ES-I3 (cell line): ENCODE measurements around the gene SMC2.
A peak's percentile ranks its signal among the peaks of the same experiment; 100 is the strongest.

Source experiments
- H3K36me3 ChIP-seq: 2 replicates; pipeline ENCODE4 v1.6.1; 2013; ENCODE audit warnings: mild to moderate bottlenecking, low read length, control low read depth, moderate library complexity; ENCODE audit not compliant: insufficient read depth
- H3K4me1 ChIP-seq: 2 replicates; pipeline ENCODE4 v1.6.1; 2013; ENCODE audit warnings: mild to moderate bottlenecking, control low read depth, low read length; ENCODE audit not compliant: insufficient read depth
- H3K9ac ChIP-seq: 2 replicates; pipeline ENCODE4 v1.6.1; 2013; ENCODE audit warnings: low read depth, mild to moderate bottlenecking, low read length, moderate library complexity
- H3K9me3 ChIP-seq: 2 replicates; pipeline ENCODE4 v1.6.1; 2013; ENCODE audit warnings: mild to moderate bottlenecking, low read length, moderate library complexity; ENCODE audit not compliant: control insufficient read depth, insufficient read depth

SMC2 gene

GRCh38 chr9:104090578-104090977, 3.5 kb upstream of the SMC2 start:
- no peaks in the 10 kb centered on the region for H3K36me3 ChIP-seq
- H3K9me3 ChIP-seq: no peaks in the 10 kb centered on the region
- no peak overlapping the region for H3K9ac ChIP-seq
- H3K4me1 ChIP-seq: peaks cover 5% of the 10 kb centered on the region; the same call in 1 of the 2 replicates

DNA sequence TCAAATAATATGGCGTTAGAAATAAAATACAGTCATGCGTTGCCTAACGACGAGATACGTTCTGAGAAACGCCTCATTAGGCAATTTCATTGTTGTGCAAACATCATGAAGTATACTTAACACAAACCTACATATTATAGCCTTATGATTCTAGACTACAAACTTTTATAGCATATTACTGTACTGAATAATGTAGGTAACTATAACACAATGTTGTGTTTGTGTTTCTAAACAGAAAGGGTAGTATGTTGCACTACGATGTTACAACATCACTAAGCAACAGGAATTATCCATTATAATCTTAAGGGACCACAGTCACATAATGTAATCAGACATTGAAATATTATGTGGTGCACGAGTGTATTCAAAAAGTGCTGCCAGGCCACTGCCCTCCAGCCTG, 3.0 kb upstream of the SMC2 start:
- H3K4me1 ChIP-seq: peaks cover 5% of the 10 kb centered on the region; the same call in 1 of the 2 replicates
- H3K9ac ChIP-seq: no peak overlapping the region
- H3K9me3 ChIP-seq: no peaks in the 10 kb centered on the region

GRCh38 chr9:104091708-104092107, 2.4 kb upstream of the SMC2 start:
- H3K9ac ChIP-seq: no peak overlapping the region
- peaks cover 5% of the 10 kb centered on the region; the same call in 1 of the 2 replicates for H3K4me1 ChIP-seq
- no peaks in the 10 kb centered on the region for H3K9me3 ChIP-seq
- H3K36me3 ChIP-seq: no peaks in the 10 kb centered on the region

More for the DNA sequence above, 3.0 kb upstream of the SMC2 start:
- H3K36me3 ChIP-seq: no peaks in the 10 kb centered on the region

DNA sequence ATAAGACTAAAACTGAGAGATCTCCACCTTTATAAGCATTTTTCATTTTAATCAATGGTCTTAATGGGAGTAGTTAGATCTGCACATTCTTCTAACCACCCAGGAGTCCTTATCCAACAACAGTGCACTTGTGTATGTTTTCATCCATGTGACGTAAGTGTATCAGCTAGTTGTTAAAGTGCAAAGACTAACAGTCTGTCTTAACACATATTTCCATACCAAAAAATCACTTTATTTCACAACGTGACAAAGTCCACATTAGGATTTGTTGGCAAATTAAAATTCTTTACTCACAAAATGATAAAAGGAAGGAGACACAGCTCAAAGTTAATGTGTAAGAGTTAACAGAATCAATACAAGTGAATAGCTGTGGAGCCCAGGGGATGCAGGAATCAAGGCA, 1.9 kb upstream of the SMC2 start:
- H3K9me3 ChIP-seq: no peaks in the 10 kb centered on the region
- H3K9ac ChIP-seq: no peak overlapping the region
- no peaks in the 10 kb centered on the region for H3K36me3 ChIP-seq
- H3K4me1 ChIP-seq: peaks cover 5% of the 10 kb centered on the region; the same call in 1 of the 2 replicates

DNA sequence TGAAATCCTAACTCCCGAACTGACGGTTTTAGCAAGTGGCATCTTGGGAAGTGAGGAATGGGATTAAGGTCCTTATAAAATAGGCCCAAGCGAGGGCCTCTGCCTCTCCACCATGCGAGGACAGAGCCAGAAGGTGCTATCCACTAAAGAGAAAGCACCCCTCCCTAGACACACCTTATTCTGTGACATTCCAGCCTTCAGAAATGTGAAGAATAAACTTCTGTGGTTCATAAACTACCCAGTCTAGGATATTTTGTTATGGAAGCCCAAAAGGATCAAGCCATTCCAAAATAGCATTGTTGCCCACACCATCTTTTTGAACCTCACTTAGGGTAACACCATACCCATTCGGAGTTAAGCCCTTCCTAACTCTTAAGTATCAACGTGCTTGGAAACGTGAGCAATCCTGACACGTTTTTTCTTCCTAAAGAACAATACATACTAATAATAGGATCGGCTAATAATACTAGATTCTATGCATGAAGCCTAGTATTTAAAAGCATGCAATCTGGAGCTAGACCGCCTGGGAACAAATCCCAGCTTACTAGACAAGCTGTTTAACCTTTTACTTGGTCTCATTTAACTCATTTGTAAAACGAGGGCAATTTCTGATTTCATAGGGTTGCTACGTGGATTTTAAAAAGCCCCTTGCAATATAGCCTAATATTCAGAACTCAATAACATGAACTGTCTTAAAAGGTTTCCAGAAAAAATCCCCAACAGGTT, 1.1 kb upstream of the SMC2 start:
- no peaks in the 10 kb centered on the region for H3K36me3 ChIP-seq
- H3K9ac ChIP-seq: peak overlapping the region; percentile 94
- H3K4me1 ChIP-seq: peaks cover 5% of the 10 kb centered on the region; the same call in 1 of the 2 replicates
- no peaks in the 10 kb centered on the region for H3K9me3 ChIP-seq

DNA sequence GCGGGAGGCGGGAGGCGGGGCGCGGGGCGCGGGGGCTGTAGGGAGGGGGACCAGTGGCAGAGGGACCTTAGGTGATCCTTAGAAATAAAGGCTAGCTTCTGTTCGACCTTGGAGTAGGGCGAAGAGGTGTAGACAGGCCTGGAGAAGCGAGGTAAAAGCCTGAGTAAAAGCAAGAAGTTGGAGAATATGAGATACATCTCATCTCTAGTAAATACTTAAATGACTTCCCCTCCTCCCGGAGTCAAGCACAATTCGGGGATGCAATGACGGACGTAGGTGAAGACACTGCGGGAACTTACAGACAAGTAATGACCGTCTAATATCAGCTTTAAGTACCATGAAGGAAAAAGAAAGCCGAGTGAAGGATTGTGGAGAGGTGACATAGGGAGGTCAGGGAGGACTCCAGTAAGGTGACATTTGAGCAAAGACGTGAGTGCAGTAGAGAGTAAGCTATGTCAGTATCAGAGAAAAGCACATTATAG, 466 bp downstream of the SMC2 start:
- H3K9ac ChIP-seq: peak overlapping the region; percentile 94
- H3K9me3 ChIP-seq: no peaks in the 10 kb centered on the region
- no peaks in the 10 kb centered on the region for H3K36me3 ChIP-seq
- H3K4me1 ChIP-seq: peaks cover 5% of the 10 kb centered on the region; the same call in 1 of the 2 replicates

DNA sequence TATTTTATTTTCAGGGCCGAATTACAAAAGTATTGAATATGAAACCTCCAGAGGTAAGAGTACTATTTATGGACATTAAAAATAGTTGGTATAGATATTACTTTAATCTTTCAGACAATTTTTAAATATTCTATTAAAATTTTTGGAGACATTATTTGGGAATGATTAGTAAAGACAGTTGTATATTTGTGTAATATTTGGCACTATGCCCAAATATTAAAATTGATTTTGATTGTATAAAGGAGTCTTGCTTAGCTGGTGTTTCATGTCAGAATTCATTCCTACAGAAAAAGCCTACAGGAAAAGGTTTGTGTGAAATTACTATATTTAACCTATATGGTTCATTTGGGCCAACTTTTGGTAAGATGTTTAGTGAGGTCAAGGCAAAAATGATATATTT, 5.5 kb downstream of the SMC2 start:
- peaks cover 4% of the 10 kb centered on the region for H3K36me3 ChIP-seq
- H3K9me3 ChIP-seq: no peaks in the 10 kb centered on the region
- H3K9ac ChIP-seq: no peak overlapping the region
- peaks cover 5% of the 10 kb centered on the region; the same call in 1 of the 2 replicates for H3K4me1 ChIP-seq

DNA sequence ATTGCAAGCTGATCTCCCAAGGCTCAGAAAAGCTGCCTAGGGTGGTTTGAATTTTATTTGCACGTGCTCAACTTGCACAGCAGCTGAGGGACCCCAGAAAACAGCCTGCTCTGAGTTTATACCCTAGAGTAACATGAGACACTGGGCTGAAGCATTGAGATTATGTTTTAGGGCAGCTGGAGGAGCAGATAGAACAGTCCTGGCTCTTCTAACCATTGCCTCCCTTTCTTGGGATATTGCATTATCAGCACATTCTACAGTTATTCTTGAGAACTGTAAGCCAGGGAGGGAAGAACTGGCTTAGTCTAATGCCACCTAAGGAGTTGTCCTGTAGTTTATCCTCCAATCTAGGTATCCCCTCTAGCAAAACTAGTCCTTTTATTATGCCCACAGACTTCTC, 10.3 kb downstream of the SMC2 start:
- H3K9ac ChIP-seq: no peak overlapping the region
- peaks cover 15% of the 10 kb centered on the region for H3K36me3 ChIP-seq
- H3K4me1 ChIP-seq: no peaks in the 10 kb centered on the region
- no peaks in the 10 kb centered on the region for H3K9me3 ChIP-seq

GRCh38 chr9:104107799-104108198, 13.7 kb downstream of the SMC2 start:
- Histone ChIP-seq H3K9ac (no peak overlapping the region), H3K4me1 (no peaks in the 10 kb centered on the region), H3K36me3 (peaks cover 15% of the 10 kb centered on the region), H3K9me3 (no peaks in the 10 kb centered on the region)

DNA sequence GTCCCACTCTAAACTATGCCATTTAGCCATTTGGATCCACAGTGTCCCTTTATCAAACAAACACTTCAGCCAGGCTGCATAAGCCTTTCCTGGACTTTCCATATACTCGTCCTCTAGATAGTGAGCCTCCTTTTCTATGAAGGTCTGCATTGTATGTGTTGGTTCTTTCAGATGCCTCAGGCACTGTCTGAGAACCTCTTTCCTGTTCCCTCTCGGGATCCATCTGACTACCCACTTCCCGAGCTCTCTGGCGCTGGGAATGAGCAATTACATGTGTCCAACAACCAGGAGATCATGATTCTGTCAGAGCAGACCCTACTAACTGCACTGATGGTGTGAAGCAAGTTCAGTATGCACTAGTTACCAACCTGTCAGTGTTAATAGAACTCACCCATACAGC, 14.2 kb downstream of the SMC2 start:
- Histone ChIP-seq H3K36me3 (peaks cover 15% of the 10 kb centered on the region), H3K9ac (no peak overlapping the region), H3K9me3 (no peaks in the 10 kb centered on the region), H3K4me1 (no peaks in the 10 kb centered on the region)

DNA sequence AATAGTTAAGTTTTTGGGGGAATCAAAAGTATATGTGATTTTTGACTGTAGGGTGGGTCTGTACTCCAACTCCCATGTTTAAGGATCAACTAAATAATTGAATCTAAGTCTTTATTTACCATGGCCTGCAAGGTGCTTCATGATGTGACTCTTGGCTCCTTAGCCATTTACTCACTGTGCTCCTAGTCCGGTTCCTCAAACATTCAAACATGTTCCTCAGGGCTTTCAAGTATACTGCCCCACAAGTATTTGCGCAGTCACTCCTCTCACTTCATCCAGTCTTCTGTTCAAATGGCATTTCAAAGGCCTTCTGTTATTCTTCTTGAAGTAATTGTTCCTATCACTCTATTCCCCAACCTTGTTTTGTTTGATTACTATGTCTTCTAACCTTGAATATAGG, 16.4 kb downstream of the SMC2 start:
- H3K9me3 ChIP-seq: no peaks in the 10 kb centered on the region
- H3K9ac ChIP-seq: no peak overlapping the region
- 0 out of 2 replicates have a peak, but pooled peaks cover 3% of the 10 kb centered on the region for H3K36me3 ChIP-seq

GRCh38 chr9:104118916-104119315, 24.8 kb downstream of the SMC2 start:
- Histone ChIP-seq H3K4me1 (no peaks in the 10 kb centered on the region), H3K36me3 (no peaks in the 10 kb centered on the region; the same call in none of the 2 replicates), H3K9me3 (no peaks in the 10 kb centered on the region), H3K9ac (no peak overlapping the region)

More for the DNA sequence above, 16.4 kb downstream of the SMC2 start:
- no peaks in the 10 kb centered on the region for H3K4me1 ChIP-seq

DNA sequence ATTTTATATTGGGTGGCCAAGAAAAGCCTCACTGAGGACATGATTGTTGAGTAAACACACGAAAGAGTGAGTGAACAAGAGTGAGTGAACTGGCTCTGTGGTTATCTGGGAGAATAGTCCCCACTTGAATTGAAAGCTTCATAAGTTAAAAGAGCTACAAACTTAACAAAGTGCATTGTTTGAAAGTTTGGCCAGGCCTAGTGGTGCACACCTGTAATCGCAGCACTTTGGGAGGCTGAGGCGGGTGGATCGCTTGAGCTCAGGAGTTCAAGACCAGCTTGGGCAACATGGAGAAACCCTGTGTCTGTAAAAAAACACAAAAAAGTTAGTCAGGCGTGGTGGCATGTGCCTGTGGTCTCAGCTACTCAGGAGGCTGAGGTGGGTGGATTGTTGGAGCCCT, 26.9 kb downstream of the SMC2 start:
- no peaks in the 10 kb centered on the region for H3K9me3 ChIP-seq
- H3K36me3 ChIP-seq: peaks cover 3% of the 10 kb centered on the region
- H3K4me1 ChIP-seq: no peaks in the 10 kb centered on the region
- H3K9ac ChIP-seq: no peak overlapping the region

GRCh38 chr9:104138243-104138868, 44.2 kb downstream of the SMC2 start:
- H3K9me3 ChIP-seq: no peaks in the 10 kb centered on the region
- H3K36me3 ChIP-seq: peaks cover 4% of the 10 kb centered on the region
- no peaks in the 10 kb centered on the region for H3K4me1 ChIP-seq
- no peak overlapping the region for H3K9ac ChIP-seq
